ENCODE measurements around the gene CCND2. TPM values are rescaled to one million over a fixed set of nuclear protein-coding genes. Genes with fewer than 3 reads are reported as not detected.

Gene CCND2
- total RNA-seq, 1 experiment from 2014 or later: 0.09 TPM

DNA sequence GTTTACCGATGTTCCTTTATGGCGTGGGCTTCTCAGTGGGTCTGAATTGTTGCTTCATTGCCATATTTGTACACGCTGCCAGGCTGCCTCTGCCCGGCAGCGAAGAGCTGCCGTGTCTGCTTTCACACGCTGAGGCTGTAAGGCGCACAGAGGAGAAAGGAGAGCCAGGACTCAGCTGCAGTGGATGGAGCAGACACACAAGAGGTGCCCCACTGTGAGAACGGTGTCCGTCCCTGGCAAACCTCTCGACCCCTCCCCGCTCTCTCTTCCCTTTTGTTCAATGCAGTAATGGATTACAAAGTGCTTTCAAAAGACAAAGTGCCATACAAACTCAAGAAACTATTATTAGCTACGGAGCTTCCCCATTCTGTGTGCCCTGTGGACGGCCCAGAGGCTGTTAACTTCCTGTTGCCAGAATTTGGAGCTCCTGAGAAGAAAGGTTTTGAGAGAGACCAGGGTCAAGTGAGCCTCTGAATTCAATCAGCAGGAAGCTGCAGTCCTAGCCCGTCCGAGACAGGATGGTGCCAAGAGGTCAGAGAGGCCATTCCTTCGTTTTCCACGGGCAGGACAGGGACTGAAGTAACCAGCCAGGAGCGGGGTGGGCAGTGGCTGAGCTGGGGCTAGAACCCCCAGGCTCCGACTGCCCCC, 15.8 kb downstream of the CCND2 start:
- H3K4me2 ChIP-seq: no peak overlapping the region
- no peak for DNase-seq
- H3K27ac ChIP-seq: no peak overlapping the region
- H3K4me1 ChIP-seq (replicated peaks; ENCODE audit: insufficient read depth): no peaks in the 10 kb centered on the region
- CTCF ChIA-PET: no interaction called here
- H4K20me1 ChIP-seq (ENCODE audit: insufficient read depth): no peaks in the 10 kb centered on the region
- H2AFZ ChIP-seq: no peak overlapping the region; the same call in 1 of the 2 replicates
- no peaks in the 10 kb centered on the region for H3K9me3 ChIP-seq (ENCODE audit: insufficient read depth, low read depth)
- no peaks in the 10 kb centered on the region for H3K79me2 ChIP-seq (ENCODE audit: low read depth)
- H3K27me3 ChIP-seq (ENCODE audit: insufficient read depth, low read depth): peaks cover 100% of the 10 kb centered on the region
- H3K4me3 ChIP-seq: no peak overlapping the region
- H3K36me3 ChIP-seq (ENCODE audit: low read depth): no peaks in the 10 kb centered on the region
- BruUV-seq (replicated peaks): no TSS peak
- intact Hi-C loops (cut with micrococcal nuclease; ENCODE audit: unreplicated experiment): no loop called here
- POLR2A ChIA-PET (ENCODE audit: unreplicated experiment): no interaction called here
- no peaks in the 10 kb centered on the region for H3F3A ChIP-seq (ENCODE audit: insufficient read depth, low read depth)
- no peak for TF ChIP-seq EZH2 (IDR thresholded peaks at IDR 0.05; ENCODE audit: low read depth)
- TF ChIP-seq, protein P1, sequence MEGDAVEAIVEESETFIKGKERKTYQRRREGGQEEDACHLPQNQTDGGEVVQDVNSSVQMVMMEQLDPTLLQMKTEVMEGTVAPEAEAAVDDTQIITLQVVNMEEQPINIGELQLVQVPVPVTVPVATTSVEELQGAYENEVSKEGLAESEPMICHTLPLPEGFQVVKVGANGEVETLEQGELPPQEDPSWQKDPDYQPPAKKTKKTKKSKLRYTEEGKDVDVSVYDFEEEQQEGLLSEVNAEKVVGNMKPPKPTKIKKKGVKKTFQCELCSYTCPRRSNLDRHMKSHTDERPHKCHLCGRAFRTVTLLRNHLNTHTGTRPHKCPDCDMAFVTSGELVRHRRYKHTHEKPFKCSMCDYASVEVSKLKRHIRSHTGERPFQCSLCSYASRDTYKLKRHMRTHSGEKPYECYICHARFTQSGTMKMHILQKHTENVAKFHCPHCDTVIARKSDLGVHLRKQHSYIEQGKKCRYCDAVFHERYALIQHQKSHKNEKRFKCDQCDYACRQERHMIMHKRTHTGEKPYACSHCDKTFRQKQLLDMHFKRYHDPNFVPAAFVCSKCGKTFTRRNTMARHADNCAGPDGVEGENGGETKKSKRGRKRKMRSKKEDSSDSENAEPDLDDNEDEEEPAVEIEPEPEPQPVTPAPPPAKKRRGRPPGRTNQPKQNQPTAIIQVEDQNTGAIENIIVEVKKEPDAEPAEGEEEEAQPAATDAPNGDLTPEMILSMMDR (conservative IDR thresholded peaks at IDR 0.05): no peak
- H3K9me2 ChIP-seq (ENCODE audit: insufficient read depth): no peaks in the 10 kb centered on the region

DNA sequence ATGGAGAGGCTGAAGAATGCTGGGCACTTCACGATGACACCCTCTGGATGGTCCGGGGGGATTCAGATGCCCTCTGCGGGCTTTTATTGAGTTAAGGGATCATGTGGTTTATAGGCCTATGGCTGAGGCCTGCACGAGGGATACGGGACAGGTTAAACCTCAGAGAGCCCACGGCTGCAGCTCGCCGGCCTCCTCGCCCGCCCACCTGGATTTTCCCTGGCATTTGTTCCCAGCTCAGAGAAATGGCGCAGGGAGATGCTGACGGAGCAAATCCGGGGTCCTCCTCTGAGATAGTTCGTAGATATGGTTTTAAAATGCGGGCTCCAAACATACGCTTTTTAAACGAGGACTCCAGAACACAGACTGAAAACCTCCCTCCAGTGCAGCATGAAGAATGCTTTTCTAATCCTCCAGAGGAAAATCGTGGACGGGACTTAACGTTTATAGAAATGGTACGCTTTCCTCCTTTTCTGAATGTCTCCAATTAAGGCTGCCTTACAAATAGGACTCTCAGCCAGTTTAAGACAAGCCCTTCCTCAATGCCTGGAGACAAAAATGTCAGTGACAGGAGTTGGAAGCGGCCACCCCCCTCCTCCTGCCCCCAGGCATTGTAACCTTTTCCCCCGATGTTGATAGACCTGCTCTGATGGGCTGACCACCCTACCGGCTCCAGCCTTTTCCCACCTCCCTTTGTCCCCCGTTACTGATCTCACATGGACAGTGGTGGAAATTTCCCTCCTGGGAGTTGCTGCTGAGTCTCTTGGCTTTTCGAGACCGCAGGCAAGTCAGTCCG, 16.6 kb downstream of the CCND2 start:
- CTCF ChIA-PET: no interaction called here
- no peaks in the 10 kb centered on the region for H3K79me2 ChIP-seq (ENCODE audit: low read depth)
- H3K4me3 ChIP-seq: no peak overlapping the region
- no peaks in the 10 kb centered on the region for H3F3A ChIP-seq (ENCODE audit: insufficient read depth, low read depth)
- no peak overlapping the region for H3K4me2 ChIP-seq
- no peaks in the 10 kb centered on the region for H4K20me1 ChIP-seq (ENCODE audit: insufficient read depth)
- no peak overlapping the region for H3K27ac ChIP-seq
- no TSS peak for BruUV-seq (replicated peaks)
- no peak overlapping the region for H2AFZ ChIP-seq
- TF ChIP-seq, protein P1 (conservative IDR thresholded peaks at IDR 0.05): no peak
- TF ChIP-seq EZH2 (IDR thresholded peaks at IDR 0.05; ENCODE audit: low read depth): no peak
- H3K4me1 ChIP-seq (replicated peaks; ENCODE audit: insufficient read depth): no peaks in the 10 kb centered on the region
- H3K9me2 ChIP-seq (ENCODE audit: insufficient read depth): no peaks in the 10 kb centered on the region
- H3K36me3 ChIP-seq (ENCODE audit: low read depth): no peaks in the 10 kb centered on the region
- no peak for DNase-seq
- POLR2A ChIA-PET (ENCODE audit: unreplicated experiment): no interaction called here
- H3K27me3 ChIP-seq (ENCODE audit: insufficient read depth, low read depth): peaks cover 100% of the 10 kb centered on the region
- intact Hi-C loops (cut with micrococcal nuclease; ENCODE audit: unreplicated experiment): no loop called here
- no peaks in the 10 kb centered on the region for H3K9me3 ChIP-seq (ENCODE audit: insufficient read depth, low read depth)

GRCh38 chr12:4292341-4293073, 18.9 kb downstream of the CCND2 start:
- H3K4me3 ChIP-seq: no peak overlapping the region
- POLR2A ChIA-PET (ENCODE audit: unreplicated experiment): no interaction called here
- intact Hi-C loops (cut with micrococcal nuclease; ENCODE audit: unreplicated experiment): no loop called here
- no peak for TF ChIP-seq EZH2 (IDR thresholded peaks at IDR 0.05; ENCODE audit: low read depth)
- TF ChIP-seq, protein P1 (conservative IDR thresholded peaks at IDR 0.05): no peak
- no peak overlapping the region for H2AFZ ChIP-seq
- no TSS peak for BruUV-seq (replicated peaks)
- no peaks in the 10 kb centered on the region for H3K79me2 ChIP-seq (ENCODE audit: low read depth)
- H3K4me1 ChIP-seq (replicated peaks; ENCODE audit: insufficient read depth): no peaks in the 10 kb centered on the region
- no peak overlapping the region for H3K4me2 ChIP-seq
- CTCF ChIA-PET: no interaction called here
- no peaks in the 10 kb centered on the region for H3F3A ChIP-seq (ENCODE audit: insufficient read depth, low read depth)
- no peaks in the 10 kb centered on the region for H3K36me3 ChIP-seq (ENCODE audit: low read depth)
- no peaks in the 10 kb centered on the region for H3K9me2 ChIP-seq (ENCODE audit: insufficient read depth)
- no peak overlapping the region for H3K27ac ChIP-seq
- no peaks in the 10 kb centered on the region; the same call in 1 of the 2 replicates for H3K9me3 ChIP-seq (ENCODE audit: insufficient read depth, low read depth)
- DNase-seq: no peak
- peaks cover 99% of the 10 kb centered on the region for H3K27me3 ChIP-seq (ENCODE audit: insufficient read depth, low read depth)
- H4K20me1 ChIP-seq (ENCODE audit: insufficient read depth): no peaks in the 10 kb centered on the region
